Measurements from ENCODE around the gene SPECC1.

Gene SPECC1

DNA sequence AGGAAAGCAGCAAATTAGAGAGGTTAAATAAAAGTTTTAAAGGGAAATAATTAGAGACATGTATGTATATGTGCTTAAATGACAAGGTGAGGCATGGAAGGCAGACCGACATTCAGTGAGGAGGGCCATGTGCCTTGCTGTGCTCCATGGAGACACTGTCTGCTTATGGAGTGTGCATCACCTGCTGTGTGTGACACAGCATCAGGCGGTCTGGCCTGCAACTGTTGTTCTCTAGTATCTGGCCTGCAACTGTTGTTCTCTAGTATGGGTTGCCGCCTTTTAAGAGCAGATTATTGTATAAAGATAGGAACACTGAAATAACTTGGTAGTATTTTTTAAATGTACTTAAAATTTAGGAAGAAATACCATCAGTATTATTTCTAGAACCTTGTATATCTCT lies 233.1 kb downstream of the SPECC1 start:
- no peak for DNase-seq (ENCODE audit: low spot score)
- Histone ChIP-seq H3K27ac (no peak overlapping the region), H3K4me3 (no peak overlapping the region)
- TF ChIP-seq, protein P1, sequence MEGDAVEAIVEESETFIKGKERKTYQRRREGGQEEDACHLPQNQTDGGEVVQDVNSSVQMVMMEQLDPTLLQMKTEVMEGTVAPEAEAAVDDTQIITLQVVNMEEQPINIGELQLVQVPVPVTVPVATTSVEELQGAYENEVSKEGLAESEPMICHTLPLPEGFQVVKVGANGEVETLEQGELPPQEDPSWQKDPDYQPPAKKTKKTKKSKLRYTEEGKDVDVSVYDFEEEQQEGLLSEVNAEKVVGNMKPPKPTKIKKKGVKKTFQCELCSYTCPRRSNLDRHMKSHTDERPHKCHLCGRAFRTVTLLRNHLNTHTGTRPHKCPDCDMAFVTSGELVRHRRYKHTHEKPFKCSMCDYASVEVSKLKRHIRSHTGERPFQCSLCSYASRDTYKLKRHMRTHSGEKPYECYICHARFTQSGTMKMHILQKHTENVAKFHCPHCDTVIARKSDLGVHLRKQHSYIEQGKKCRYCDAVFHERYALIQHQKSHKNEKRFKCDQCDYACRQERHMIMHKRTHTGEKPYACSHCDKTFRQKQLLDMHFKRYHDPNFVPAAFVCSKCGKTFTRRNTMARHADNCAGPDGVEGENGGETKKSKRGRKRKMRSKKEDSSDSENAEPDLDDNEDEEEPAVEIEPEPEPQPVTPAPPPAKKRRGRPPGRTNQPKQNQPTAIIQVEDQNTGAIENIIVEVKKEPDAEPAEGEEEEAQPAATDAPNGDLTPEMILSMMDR (IDR thresholded peaks at IDR 0.05), result no peak

DNA sequence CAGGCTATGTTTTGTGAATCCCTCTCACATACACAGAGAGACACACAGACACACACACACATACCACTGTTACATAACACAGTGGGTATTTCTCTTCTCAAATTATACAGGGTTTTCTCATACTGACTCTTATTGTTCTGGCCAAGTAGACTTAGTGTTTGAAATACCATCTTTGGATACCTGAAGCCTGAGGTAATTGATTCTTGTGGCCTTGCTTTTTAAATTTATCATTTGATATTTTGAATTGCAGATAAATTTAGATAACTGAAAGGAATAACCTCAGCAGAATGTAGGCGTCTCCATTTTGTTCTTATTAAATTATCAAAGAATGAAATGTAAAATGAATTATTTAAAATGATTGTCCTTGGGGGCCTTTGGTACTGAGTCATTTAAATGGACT lies 234.4 kb downstream of the SPECC1 start:
- TF ChIP-seq, protein P1 (IDR thresholded peaks at IDR 0.05), result no peak

DNA sequence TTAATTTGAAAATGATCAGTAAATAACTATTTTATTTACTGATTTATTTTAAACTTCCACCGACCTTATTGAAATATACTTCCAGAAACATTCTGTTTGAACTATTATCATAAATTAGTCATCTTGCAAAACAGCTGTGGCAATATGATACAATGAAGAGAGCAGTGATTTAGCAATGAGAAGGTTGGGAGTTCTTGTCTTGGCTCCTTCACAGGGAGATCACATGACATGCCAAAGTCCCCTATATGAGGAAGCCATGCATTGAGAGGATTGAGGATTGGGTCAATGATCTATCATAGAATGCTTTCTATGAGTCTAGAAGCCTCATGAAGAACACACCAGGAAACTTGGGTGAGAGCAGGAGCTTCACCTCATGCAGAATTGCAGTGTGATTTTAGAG lies 235.5 kb downstream of the SPECC1 start:
- Histone ChIP-seq H3K4me3 (no peak overlapping the region), H3K27ac (no peak overlapping the region)
- TF ChIP-seq, protein P1 (IDR thresholded peaks at IDR 0.05), result no peak
- DNase-seq (ENCODE audit: low spot score), result no peak

More for the DNA sequence above, 234.4 kb downstream of the SPECC1 start:
- no peak for DNase-seq (ENCODE audit: low spot score)
- Histone ChIP-seq H3K4me3 (no peak overlapping the region), H3K27ac (no peak overlapping the region)

DNA sequence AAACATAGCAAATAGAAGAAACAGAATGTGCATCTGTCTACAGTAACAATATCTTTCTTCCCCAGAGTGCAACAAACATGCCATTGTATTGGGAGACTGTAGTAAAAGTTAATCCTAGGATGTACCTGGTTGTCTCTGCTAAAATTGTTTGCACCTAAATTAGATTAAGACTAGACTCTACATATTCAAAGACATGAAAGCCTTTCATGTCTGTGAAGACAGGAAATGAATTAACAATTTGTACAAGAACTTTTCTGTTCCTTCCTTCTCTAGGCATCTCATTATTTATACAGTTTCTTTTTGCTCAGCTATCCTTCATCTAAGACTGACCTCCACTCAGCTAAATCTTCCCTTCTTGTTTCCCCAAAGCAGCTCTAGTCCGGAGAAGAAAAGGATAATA lies 237.5 kb downstream of the SPECC1 start:
- no peak for DNase-seq (ENCODE audit: low spot score)
- Histone ChIP-seq H3K27ac (no peak overlapping the region), H3K4me3 (no peak overlapping the region)
- TF ChIP-seq, protein P1 (IDR thresholded peaks at IDR 0.05), result no peak

DNA sequence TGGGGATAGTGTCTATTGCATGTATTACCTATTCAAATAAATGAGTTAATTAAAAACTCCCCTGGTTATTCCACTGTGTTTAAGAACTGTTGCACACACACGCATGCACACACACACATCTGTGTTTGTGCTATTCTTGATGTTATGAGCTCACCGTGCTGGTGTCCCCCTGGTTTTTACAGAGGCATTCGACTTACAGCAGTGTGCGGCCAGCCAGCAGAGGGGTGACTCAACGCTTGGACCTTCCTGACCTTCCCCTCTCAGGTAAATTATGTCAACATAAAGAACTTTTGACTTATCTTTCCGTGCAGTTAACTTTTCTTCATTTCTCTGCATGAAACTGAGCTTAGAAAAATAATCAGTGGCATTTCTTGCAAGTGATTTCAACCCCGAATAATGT lies 244.2 kb downstream of the SPECC1 start:
- TF ChIP-seq, protein P1 (IDR thresholded peaks at IDR 0.05), result no peak
- H3K4me3 ChIP-seq, result no peak overlapping the region
- DNase-seq (ENCODE audit: low spot score), result no peak
- H3K27ac ChIP-seq, result no peak overlapping the region

DNA sequence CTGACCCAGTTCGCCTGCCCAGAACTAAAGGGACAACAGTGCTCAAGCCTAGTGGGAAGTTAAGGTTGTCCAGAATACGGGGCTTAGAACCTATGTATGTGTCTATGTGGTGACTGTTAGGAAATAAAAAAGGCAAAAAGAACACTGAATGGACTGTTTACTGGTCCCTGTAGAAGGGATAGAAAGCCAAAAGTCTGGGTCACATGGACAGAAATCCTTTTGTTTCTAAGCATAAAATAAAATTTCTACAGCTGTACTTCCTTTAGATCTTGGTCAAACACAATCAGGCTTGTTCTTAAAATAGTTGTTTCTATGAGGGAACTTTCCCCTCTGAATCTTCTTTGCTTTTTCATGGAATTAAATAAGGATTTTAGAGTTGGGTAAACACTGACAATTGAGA lies 245.4 kb downstream of the SPECC1 start:
- TF ChIP-seq, protein P1 (IDR thresholded peaks at IDR 0.05), result no peak
- H3K27ac ChIP-seq, result no peak overlapping the region
- DNase-seq (ENCODE audit: low spot score), result no peak

DNA sequence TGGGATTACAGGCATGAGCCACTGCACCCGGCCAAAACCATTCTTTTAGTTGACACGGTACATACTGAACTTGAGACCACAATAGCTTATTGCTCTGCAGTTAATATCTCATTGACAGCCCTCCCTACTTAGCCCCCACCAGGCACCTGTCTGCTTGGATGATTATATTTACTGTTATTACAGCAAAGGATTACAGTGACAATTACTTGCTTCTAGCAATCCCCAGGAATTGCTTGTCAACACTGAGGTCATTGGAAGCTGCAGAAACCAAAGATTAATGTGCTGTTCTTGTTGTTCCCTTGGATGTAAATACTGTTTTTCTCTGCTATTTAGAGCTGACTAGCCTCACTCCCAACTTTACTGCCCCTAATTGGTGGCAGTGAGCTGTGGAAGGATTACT lies 247.0 kb downstream of the SPECC1 start:
- no peak for DNase-seq (ENCODE audit: low spot score)
- TF ChIP-seq, protein P1 (IDR thresholded peaks at IDR 0.05), result no peak
- Histone ChIP-seq H3K4me3 (no peak overlapping the region), H3K27ac (no peak overlapping the region)

More for the DNA sequence above, 245.4 kb downstream of the SPECC1 start:
- no peak overlapping the region for H3K4me3 ChIP-seq
